ENCODE measurements around the gene LAMTOR1.
"Not testable (repeated sequence)": the region's sequence is repeated elsewhere in the genome, so short reads cannot be mapped to it uniquely, and the experiment has no call there.

The LAMTOR1 gene

DNA sequence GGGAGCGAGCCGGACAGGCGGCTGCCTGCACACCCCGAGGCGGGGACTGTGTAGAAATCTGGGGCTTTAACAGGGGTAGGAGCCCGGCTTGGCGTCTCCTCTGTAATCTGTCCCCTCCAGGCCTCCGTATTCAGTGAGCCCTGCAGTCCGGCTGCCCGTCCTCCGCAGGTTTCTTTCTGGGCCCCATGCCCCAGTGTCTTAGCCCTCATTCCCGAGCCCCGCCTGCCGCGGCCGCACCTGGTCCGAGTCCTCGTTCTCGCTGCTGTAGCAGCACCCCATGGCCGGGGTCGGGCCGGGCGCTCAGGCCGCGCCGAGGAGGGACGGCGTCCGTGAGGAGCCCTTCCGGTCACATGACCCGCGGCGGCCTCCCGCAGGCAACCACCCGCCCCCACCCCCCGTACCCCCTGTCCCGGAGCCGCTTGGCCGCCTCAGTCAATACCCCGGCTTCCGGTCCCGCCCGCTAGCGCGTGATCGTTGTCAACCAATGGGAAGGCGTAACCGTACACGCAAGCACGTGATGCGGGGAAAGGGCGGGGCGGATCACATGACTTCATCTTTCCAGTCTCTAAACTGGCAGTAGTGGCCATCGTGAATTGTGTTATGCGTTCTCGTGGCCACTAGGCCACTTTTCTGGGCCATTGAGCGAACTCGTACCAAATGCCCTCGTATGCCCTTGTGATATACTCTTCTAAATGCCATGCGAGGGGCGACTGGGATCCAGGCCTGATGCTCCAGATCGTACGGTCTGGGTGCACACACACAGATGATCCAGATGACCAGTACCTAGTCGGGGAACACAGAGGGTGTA is at the start of gene LAMTOR1:
Gene LAMTOR1, minus strand, starts transcription at position 352 of the 808 bp plus-strand sequence. Its CDS starts 73 bp downstream, at position 279.
- peak; percentile 98 for DNase-seq (ENCODE audit: low spot score)

DNA sequence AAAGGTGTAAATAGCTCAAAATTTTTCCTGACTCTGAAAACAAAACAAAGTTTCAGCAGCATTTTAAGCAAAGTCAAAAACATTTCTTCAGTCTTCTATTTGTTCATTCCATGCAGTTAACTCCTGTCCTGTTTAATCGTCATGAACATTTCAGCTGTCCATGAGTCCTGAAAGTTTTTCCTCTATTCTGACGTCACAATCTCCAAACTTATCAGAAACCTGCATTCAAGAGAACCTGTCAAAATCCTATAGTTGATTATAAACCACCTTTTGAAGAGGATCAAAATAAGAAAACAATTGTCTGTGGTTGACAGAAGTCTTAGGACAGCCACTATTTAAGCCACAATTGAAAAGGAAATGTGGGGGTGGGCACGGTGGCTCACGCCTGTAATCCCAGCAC is 47.8 kb upstream of the LAMTOR1 start:
- DNase-seq (ENCODE audit: low spot score) = no peak

- no peak for DNase-seq (ENCODE audit: low spot score)
Measured at GRCh38 chr11:72146625-72147024, 43.5 kb upstream of the LAMTOR1 start.

DNA sequence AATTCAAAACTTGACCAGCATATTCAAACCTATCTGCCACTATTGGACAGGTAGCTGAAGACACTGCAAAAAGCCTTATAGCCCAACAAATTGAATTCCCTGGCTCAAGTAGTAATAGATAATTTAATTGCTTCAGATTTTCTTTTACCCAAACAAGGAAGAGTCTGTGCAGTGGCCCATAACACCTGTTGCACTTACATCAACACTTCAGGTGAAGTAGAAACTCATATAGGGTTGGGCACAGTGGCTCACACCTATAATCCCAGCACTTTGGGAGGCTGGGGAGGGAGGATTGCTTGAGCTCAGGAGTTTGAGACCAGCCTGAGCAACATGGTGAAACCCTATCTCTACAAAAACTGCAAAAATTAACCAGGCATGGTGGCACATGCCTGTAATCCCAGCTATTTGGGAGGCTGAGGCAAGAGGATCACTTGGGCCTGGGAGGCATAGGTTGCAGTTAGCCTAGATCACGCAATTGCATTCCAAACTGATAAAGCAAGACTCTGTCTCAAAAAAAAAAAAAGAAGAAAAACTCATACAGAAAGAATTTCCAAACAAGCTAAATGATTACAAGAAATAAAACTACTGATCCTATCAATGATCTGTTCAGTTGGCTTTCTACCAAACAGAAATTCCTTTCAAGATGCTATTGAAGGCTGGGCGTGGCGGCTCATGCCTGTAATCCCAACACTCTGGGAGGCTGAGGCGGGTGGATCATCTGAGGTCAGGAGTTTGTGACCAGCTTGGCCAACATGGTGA is 41.9 kb upstream of the LAMTOR1 start:
- DNase-seq (ENCODE audit: low spot score) = no peak

GRCh38 chr11:72142543-72142942 is 39.4 kb upstream of the LAMTOR1 start:
- DNase-seq (ENCODE audit: low spot score) = not testable (repeated sequence)

DNA sequence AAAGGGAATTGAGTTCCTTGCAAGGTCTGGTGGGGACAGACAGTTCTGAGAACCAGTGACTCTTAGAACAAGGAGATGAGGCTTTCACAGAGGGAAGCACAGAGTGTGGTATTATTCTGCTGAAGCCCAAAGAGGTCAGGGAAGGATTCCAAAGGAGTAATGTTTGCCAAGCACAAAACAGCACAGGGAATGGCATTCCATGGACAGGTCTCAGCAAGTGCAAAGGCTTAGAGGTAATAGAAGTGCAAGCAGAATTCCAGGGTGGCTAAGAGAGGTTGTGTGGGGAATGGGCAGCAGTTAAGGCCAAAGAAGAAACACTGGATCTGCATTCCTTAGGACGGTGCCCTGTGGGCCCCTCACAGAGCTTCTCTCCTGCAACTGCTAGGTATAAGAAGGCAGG is 39.0 kb upstream of the LAMTOR1 start:
- not testable (repeated sequence) for DNase-seq (ENCODE audit: low spot score)

DNA sequence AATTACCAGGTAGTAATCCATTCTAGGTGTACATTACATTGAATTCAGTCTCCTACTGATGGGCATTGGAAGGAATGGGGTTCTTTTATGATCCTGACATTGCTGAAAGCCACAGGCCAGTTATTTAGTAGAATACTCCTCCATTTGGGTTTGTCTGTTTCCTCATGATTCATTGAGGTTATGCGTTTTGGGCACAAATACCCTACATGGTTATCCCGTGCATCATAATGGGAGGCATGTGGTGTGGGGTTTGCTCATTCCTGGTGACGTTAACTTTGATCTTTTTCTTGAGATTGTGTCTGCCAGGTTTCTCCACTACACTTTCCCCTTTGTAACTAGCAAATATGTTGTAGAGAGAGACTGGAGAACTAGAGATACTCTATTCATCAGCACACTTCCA is 38.0 kb upstream of the LAMTOR1 start:
- no peak for DNase-seq (ENCODE audit: low spot score)

- no peak for DNase-seq (ENCODE audit: low spot score)
Measured at GRCh38 chr11:72140661-72141060, 37.6 kb upstream of the LAMTOR1 start.

DNA sequence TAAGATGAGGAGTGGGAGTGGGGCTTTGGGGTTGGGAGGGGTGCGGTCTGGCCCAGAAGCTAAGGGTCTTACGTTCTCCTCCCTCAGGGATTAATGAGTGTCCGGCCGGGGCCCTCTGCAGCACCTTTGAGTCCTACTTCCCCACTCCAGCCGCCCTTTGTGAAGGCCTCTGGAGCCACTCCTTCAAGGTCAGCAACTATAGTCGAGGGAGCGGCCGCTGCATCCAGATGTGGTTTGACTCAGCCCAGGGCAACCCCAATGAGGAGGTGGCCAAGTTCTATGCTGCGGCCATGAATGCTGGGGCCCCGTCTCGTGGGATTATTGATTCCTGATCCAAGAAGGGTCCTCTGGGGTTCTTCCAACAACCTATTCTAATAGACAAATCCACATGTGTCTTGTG is 36.4 kb upstream of the LAMTOR1 start:
- DNase-seq (ENCODE audit: low spot score) = no peak

DNA sequence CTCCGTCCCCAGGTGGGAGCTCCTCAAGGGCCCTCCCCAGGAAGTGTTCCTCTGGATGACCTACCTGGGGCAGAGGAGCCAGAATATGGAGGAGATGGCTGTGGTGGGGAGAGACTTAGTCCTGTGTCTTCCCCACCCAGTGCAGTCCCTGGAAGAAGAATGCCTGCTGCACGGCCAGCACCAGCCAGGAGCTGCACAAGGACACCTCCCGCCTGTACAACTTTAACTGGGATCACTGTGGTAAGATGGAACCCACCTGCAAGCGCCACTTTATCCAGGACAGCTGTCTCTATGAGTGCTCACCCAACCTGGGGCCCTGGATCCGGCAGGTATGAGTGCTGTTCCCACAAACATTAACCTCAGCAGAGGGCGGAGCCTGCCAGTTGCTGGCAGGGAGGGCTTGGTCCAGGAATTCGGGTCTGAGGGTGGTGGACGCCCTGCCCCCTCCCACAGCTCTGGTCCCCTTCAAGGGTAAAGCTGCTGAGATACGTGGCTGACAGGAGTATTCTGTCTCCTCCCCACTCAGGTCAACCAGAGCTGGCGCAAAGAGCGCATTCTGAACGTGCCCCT is 35.8 kb upstream of the LAMTOR1 start:
- DNase-seq (ENCODE audit: low spot score) = no peak

DNA sequence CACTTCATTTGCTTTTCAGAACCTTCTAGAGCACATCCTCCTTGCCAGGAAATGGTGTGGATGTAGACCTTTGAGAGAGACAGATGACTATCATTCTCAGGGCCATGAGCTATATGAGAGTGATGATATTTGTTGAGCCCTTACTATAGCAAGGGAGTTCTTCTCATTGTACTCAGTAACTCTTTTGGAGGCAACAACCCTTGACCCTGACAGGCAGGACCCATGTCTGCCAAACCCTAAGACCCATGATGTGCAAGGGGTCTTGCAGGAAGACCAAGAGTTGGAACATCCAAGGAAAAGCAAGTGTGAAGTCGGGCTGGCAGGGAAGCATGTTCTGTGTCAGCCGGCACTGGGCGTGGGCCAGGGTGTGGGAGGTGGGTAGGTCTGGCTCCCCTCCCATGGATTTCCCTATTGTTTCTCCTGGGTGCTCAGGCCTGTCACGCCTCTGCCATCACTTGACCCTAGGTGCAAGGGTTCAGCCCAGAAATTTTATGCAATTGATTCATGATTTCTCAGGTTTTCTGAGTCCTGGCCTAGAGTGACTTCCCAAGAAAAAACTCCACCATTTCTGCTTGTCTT is 33.7 kb upstream of the LAMTOR1 start:
- no peak for DNase-seq (ENCODE audit: low spot score)

- DNase-seq (ENCODE audit: low spot score) = no peak
Measured at GRCh38 chr11:72135891-72136683, 33.0 kb upstream of the LAMTOR1 start.

- not testable (repeated sequence) for DNase-seq (ENCODE audit: low spot score)
Measured at GRCh38 chr11:72135473-72135872, 32.4 kb upstream of the LAMTOR1 start, which contains the start of gene FOLR3. Gene FOLR3 (plus strand): TSS chr11:72135725. CDS start chr11:72135953, 228 bp downstream.

DNA sequence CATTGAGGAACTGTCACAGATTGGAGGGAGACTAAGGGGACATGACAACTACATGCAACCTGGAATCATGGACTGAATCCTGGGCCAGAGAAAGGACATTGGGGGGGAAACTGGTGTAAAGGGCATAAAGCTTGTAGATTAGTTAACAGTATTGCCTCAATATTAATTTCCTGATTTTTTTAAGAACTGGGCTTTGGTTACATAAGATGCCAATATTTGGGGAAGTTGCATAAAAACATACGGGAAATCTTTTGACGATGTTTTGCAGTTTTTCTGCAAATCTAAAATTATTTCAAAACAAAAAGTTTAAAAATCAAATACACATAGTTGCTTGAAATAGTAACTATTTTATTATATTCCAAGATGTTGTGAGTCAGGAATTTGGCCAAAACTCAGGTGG is 29.5 kb upstream of the LAMTOR1 start:
- DNase-seq (ENCODE audit: low spot score) = no peak

DNA sequence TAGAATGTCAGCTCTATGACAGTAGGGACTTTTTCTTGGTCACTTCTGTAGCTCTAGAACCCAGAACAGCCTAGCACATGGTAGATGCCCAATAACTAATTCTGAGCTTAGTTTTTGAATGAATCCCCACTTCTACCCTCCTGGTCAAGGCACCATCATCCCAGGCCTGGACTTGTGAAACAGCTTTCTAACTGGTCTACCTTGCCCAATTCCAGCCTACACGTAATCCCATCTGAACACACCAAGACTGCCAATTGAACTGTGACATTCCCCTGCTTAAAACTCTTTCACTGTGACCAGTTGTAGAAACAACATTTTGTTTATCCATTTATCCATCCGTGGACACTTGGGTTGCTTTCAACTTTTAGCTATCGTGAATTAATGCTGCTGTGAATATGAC is 26.3 kb upstream of the LAMTOR1 start:
- DNase-seq (ENCODE audit: low spot score) = no peak

DNA sequence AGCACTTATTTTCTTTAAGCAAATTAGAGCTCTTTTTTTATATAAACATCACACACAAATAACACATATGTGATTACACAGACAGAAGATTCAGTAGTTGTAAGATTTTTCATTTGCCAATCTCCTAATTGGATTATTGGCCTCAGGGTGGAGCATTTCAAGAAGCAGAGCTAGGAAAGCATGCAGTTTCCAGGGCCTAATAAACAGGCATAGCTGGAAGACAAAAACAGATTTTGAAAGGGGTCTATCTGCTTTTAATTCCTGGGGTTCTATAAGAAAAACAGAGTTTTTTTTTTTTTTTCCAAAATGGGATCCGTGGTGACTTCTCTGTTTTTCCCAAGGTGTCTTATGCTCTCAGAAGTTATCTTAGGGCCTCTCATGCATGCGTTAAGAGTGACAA is 24.8 kb upstream of the LAMTOR1 start:
- no peak for DNase-seq (ENCODE audit: low spot score)

GRCh38 chr11:72125956-72126355 is 22.9 kb upstream of the LAMTOR1 start:
- no peak for DNase-seq (ENCODE audit: low spot score)

DNA sequence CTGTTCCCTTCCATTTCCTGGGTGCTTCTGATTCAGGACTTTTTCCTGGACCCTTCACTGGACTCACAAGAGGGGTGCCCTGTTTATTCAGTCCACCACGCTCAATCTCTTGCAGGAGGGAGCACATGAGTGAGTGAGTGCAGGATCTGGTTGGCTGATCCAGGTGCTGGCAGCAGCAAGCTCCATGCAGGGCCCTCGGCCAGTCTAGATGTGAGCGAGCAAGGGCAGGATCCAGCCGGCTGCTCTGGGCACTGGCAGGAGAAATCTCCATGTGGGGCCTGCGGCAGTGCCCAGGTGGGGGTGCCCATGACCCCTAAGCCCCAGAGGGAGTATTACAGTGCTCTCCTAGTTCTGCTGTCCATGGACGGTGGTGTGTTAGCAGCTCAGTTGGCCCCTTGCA is 20.9 kb upstream of the LAMTOR1 start:
- no peak for DNase-seq (ENCODE audit: low spot score)

- DNase-seq (ENCODE audit: low spot score) = no peak
Measured at GRCh38 chr11:72123117-72123653, 20.1 kb upstream of the LAMTOR1 start.

GRCh38 chr11:72122607-72123006 is 19.5 kb upstream of the LAMTOR1 start:
- no peak for DNase-seq (ENCODE audit: low spot score)

- DNase-seq (ENCODE audit: low spot score) = no peak
Measured at GRCh38 chr11:72120930-72121329, 17.8 kb upstream of the LAMTOR1 start.

All from iPS-NIHi11 (cell line).